ENCODE data around the gene EPB41L2.
"Not testable (repeated sequence)": the region's sequence is repeated elsewhere in the genome, so short reads cannot be mapped to it uniquely, and the experiment has no call there.

Gene EPB41L2

DNA sequence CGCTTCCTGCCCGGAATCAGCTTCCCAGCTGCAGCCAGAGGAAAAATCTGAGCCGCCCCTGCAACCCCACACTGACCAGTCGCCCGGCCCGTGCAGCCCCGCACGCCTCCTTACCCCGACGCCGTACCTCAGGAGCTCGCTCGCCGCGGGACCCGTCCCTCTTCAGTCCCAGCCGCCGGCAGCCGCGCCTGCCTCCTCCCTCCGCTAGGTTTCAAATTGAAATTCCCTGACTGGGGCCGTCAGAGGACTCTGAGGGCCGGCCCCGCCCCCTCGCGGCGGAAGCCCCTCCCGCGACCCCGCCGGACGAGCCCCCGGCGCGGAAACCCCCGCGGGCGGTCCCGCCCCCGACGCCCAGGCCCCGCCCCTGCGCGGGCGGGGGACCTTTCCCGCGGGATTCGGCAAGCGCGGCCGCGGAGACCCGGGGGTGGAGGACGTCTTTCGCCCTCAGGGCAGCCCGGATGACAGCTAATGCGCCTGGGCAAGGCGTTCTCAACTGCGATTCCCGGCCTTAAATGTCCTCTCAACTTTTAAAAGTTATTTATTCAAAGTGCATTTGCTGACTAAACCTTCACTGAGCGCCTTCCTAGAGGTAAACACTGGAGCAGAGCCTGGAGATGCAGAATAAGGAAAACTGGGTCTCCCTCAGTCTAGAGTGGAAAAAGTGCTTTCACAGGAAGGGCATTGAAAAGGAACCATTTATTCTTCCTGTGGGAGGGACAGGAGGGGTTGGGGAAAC, at the start of gene EPB41L2:
TSS of gene EPB41L2 (minus strand) at position 218 of the 736 bp plus-strand sequence. CDS start 106,760 bp downstream, outside the sequence.
- Histone ChIP-seq H3K4me3 (ENCODE audit: low read length in 2 of 2) (peak within 1 kb of the TSS; percentile 76 to 90), H3K27ac (ENCODE audit: low read depth in 2 of 2, low read length in 2 of 2) (peak within 1 kb of the TSS; percentile 80 to 81), H3K4me1 (ENCODE audit: control insufficient read depth in 2 of 2, insufficient read depth in 2 of 2, low read length in 2 of 2) (peaks cover 17 to 32% of the 10 kb centered on the region in 2 donors), H3K27me3 (ENCODE audit: control insufficient read depth in 2 of 2, insufficient read depth in 2 of 2, low read length in 2 of 2) (no peaks in the 10 kb centered on the region), H3K9ac (ENCODE audit: low read depth in 1 of 2, low read length in 2 of 2) (peak within 1 kb of the TSS; percentile 63 to 68), H3K36me3 (ENCODE audit: control insufficient read depth in 2 of 2, insufficient read depth in 2 of 2, low read length in 2 of 2) (no peaks in the 10 kb centered on the region), H3K9me3 (ENCODE audit: control insufficient read depth in 2 of 2, low read length in 2 of 2) (no peaks in the 10 kb centered on the region)

DNA sequence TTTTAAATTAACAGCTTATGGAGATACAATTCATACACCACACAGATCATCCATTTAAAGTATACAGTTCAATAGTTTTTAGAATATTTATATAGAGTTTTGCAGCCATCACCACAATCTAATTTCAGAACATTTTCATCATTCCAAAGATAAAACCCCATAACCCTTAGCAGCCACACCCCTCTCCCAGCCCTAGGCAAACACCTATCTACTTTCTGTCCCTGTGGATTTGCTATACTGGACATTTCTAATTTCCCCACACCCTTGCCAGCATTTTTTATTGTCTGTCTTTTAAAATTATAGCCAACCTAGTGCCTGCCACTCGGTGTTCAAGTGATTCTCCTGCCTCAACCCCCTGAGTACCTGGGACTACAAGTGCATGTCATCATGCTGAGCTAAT, 49.2 kb upstream of the EPB41L2 start:
- Histone ChIP-seq H3K36me3 (ENCODE audit: control insufficient read depth in 2 of 2, insufficient read depth in 2 of 2, low read length in 2 of 2) (no peaks in the 10 kb centered on the region), H3K4me3 (ENCODE audit: low read length in 2 of 2) (no peak overlapping the region), H3K4me1 (ENCODE audit: control insufficient read depth in 2 of 2, insufficient read depth in 2 of 2, low read length in 2 of 2) (peaks cover 0 to under 1% of the 10 kb centered on the region in 2 donors), H3K27ac (ENCODE audit: low read depth in 2 of 2, low read length in 2 of 2) (no peak overlapping the region), H3K9ac (ENCODE audit: low read depth in 1 of 2, low read length in 2 of 2) (no peak overlapping the region), H3K9me3 (ENCODE audit: control insufficient read depth in 2 of 2, low read length in 2 of 2) (no peaks in the 10 kb centered on the region), H3K27me3 (ENCODE audit: control insufficient read depth in 2 of 2, insufficient read depth in 2 of 2, low read length in 2 of 2) (no peaks in the 10 kb centered on the region)

GRCh38 chr6:131107151-131107550, 44.1 kb upstream of the EPB41L2 start:
- Histone ChIP-seq H3K27ac (ENCODE audit: low read depth in 2 of 2, low read length in 2 of 2) (no peak overlapping the region), H3K4me3 (ENCODE audit: low read length in 2 of 2) (no peak overlapping the region), H3K9me3 (ENCODE audit: control insufficient read depth in 2 of 2, low read length in 2 of 2) (no peaks in the 10 kb centered on the region), H3K27me3 (ENCODE audit: control insufficient read depth in 2 of 2, insufficient read depth in 2 of 2, low read length in 2 of 2) (no peaks in the 10 kb centered on the region), H3K4me1 (ENCODE audit: control insufficient read depth in 2 of 2, insufficient read depth in 2 of 2, low read length in 2 of 2) (peaks cover 3% of the 10 kb centered on the region in 2 donors), H3K36me3 (ENCODE audit: control insufficient read depth in 2 of 2, insufficient read depth in 2 of 2, low read length in 2 of 2) (no peaks in the 10 kb centered on the region), H3K9ac (ENCODE audit: low read depth in 1 of 2, low read length in 2 of 2) (no peak overlapping the region)

DNA sequence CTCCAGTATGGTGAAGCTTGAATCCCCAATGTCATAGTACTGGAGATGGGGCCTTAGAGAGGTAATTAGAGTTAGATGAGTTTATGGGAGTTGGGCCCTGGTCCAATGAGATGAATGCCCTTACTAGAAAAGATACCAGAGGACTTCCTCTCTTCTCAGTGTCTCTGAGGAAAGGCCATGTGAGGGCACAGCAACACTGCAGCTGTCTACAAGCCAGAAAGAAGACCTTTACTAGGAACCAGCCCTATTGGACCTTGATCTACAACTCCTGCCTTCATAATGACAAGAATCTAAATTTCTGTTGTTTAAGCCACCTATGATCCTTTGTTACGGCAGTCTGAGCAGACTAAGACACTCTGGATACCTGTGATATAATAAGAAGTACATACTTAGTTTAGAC, 40.9 kb upstream of the EPB41L2 start:
- no peak overlapping the region for H3K27ac ChIP-seq (ENCODE audit: low read depth in 2 of 2, low read length in 2 of 2)
- no peak overlapping the region for H3K4me3 ChIP-seq (ENCODE audit: low read length in 2 of 2)
- no peak overlapping the region for H3K9ac ChIP-seq (ENCODE audit: low read depth in 1 of 2, low read length in 2 of 2)
- no peaks in the 10 kb centered on the region for H3K36me3 ChIP-seq (ENCODE audit: control insufficient read depth in 2 of 2, insufficient read depth in 2 of 2, low read length in 2 of 2)
- no peaks in the 10 kb centered on the region for H3K9me3 ChIP-seq (ENCODE audit: control insufficient read depth in 2 of 2, low read length in 2 of 2)
- H3K4me1 ChIP-seq (ENCODE audit: control insufficient read depth in 2 of 2, insufficient read depth in 2 of 2, low read length in 2 of 2), result peaks cover 3% of the 10 kb centered on the region in 2 donors
- H3K27me3 ChIP-seq (ENCODE audit: control insufficient read depth in 2 of 2, insufficient read depth in 2 of 2, low read length in 2 of 2), result no peaks in the 10 kb centered on the region

GRCh38 chr6:131103296-131103695, 40.3 kb upstream of the EPB41L2 start:
- Histone ChIP-seq H3K27me3 (ENCODE audit: control insufficient read depth in 2 of 2, insufficient read depth in 2 of 2, low read length in 2 of 2) (no peaks in the 10 kb centered on the region), H3K4me1 (ENCODE audit: control insufficient read depth in 2 of 2, insufficient read depth in 2 of 2, low read length in 2 of 2) (peaks cover 3% of the 10 kb centered on the region in 2 donors), H3K9me3 (ENCODE audit: control insufficient read depth in 2 of 2, low read length in 2 of 2) (no peaks in the 10 kb centered on the region), H3K36me3 (ENCODE audit: control insufficient read depth in 2 of 2, insufficient read depth in 2 of 2, low read length in 2 of 2) (no peaks in the 10 kb centered on the region), H3K4me3 (ENCODE audit: low read length in 2 of 2) (no peak overlapping the region), H3K9ac (ENCODE audit: low read depth in 1 of 2, low read length in 2 of 2) (no peak overlapping the region), H3K27ac (ENCODE audit: low read depth in 2 of 2, low read length in 2 of 2) (no peak overlapping the region)

DNA sequence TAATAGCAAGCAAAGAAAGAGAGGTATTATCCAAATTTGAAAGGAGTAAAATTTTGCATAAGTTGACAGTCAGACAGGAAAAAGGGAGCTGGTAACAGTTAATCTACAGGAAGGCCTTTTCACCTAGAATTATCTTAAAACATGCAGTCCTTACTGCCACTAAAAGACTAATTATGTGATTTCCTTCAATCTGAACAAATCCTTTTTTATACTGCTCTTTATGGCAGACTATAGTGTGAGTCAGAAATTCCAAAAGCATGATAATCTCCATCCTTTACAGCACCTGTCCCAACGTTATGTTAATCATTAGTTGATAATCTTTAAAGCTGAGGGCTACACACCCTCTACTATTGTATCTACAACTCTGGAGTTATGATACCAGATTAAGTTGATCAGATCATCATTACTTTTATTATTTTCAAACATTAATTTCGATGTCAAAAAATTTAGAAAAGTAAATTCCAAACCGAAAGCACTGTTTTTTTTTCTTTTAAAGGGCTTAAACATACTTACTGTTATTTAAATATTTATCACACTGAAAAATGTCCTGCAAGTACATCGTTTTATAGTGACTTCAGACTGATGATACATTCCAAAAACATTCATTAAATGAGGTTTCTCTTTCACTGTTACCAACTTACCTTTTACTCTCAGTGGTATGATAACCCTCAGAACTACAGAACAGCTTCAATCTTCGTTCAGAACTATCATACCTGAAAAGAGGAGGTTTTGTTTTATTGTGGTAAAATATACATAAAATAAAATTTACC, 39.1 kb upstream of the EPB41L2 start:
- Histone ChIP-seq H3K9me3 (ENCODE audit: control insufficient read depth in 2 of 2, low read length in 2 of 2) (no peaks in the 10 kb centered on the region), H3K4me1 (ENCODE audit: control insufficient read depth in 2 of 2, insufficient read depth in 2 of 2, low read length in 2 of 2) (peaks cover under 1 to 3% of the 10 kb centered on the region in 2 donors), H3K4me3 (ENCODE audit: low read length in 2 of 2) (no peak overlapping the region), H3K36me3 (ENCODE audit: control insufficient read depth in 2 of 2, insufficient read depth in 2 of 2, low read length in 2 of 2) (no peaks in the 10 kb centered on the region), H3K9ac (ENCODE audit: low read depth in 1 of 2, low read length in 2 of 2) (no peak overlapping the region), H3K27me3 (ENCODE audit: control insufficient read depth in 2 of 2, insufficient read depth in 2 of 2, low read length in 2 of 2) (no peaks in the 10 kb centered on the region), H3K27ac (ENCODE audit: low read depth in 2 of 2, low read length in 2 of 2) (no peak overlapping the region)

GRCh38 chr6:131096786-131097185, 33.7 kb upstream of the EPB41L2 start:
- no peaks in the 10 kb centered on the region for H3K4me1 ChIP-seq (ENCODE audit: control insufficient read depth in 2 of 2, insufficient read depth in 2 of 2, low read length in 2 of 2)
- peaks cover 0 to 2% of the 10 kb centered on the region in 2 donors for H3K9me3 ChIP-seq (ENCODE audit: control insufficient read depth in 2 of 2, low read length in 2 of 2)
- H3K27me3 ChIP-seq (ENCODE audit: control insufficient read depth in 2 of 2, insufficient read depth in 2 of 2, low read length in 2 of 2), result no peaks in the 10 kb centered on the region
- no peaks in the 10 kb centered on the region for H3K36me3 ChIP-seq (ENCODE audit: control insufficient read depth in 2 of 2, insufficient read depth in 2 of 2, low read length in 2 of 2)
- no peak overlapping the region for H3K4me3 ChIP-seq (ENCODE audit: low read length in 2 of 2)
- H3K27ac ChIP-seq (ENCODE audit: low read depth in 2 of 2, low read length in 2 of 2), result no peak overlapping the region
- no peak overlapping the region for H3K9ac ChIP-seq (ENCODE audit: low read depth in 1 of 2, low read length in 2 of 2)

DNA sequence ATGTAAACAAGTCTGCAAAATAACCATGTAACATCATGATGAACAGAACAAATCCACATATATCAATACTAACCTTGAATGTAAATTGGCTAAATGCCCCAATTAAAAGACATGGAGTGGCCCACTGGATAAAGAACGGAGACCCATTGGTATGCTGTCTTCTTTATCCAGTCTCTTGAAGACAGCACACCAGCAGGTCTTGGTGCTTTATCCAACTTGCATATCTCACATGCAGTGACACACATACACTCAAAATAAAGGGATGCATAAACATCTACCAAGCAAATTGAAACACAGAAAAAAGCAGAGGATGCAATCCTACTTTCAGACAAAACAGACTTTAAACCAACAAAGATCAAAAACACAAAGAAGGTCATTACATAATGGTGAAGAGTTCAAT, 30.3 kb upstream of the EPB41L2 start:
- Histone ChIP-seq H3K27ac (ENCODE audit: low read depth in 2 of 2, low read length in 2 of 2) (no peak overlapping the region), H3K9me3 (ENCODE audit: control insufficient read depth in 2 of 2, low read length in 2 of 2) (peaks cover 0 to 2% of the 10 kb centered on the region in 2 donors), H3K36me3 (ENCODE audit: control insufficient read depth in 2 of 2, insufficient read depth in 2 of 2, low read length in 2 of 2) (no peaks in the 10 kb centered on the region), H3K9ac (ENCODE audit: low read depth in 1 of 2, low read length in 2 of 2) (no peak overlapping the region), H3K4me1 (ENCODE audit: control insufficient read depth in 2 of 2, insufficient read depth in 2 of 2, low read length in 2 of 2) (no peaks in the 10 kb centered on the region), H3K27me3 (ENCODE audit: control insufficient read depth in 2 of 2, insufficient read depth in 2 of 2, low read length in 2 of 2) (no peaks in the 10 kb centered on the region), H3K4me3 (ENCODE audit: low read length in 2 of 2) (no peak overlapping the region)

DNA sequence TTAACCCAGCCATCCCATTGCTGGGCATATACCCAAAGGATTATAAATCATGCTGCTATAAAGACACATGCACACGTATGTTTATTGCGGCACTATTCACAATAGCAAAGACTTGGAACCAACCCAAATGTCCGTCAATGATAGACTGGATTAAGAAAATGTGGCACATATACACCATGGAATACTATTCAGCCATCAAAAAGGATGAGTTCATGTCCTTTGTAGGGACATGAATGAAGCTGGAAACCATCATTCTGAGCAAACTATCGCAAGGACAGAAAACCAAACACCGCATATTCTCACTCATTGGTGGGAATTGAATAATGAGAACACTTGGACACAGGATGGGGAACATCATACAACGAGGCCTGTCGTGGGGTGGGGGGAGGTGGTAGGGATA, 28.9 kb upstream of the EPB41L2 start:
- H3K9ac ChIP-seq (ENCODE audit: low read depth in 1 of 2, low read length in 2 of 2); H3K27ac ChIP-seq (ENCODE audit: low read depth in 2 of 2, low read length in 2 of 2); H3K36me3 ChIP-seq (ENCODE audit: control insufficient read depth in 2 of 2, insufficient read depth in 2 of 2, low read length in 2 of 2): not testable (repeated sequence)

DNA sequence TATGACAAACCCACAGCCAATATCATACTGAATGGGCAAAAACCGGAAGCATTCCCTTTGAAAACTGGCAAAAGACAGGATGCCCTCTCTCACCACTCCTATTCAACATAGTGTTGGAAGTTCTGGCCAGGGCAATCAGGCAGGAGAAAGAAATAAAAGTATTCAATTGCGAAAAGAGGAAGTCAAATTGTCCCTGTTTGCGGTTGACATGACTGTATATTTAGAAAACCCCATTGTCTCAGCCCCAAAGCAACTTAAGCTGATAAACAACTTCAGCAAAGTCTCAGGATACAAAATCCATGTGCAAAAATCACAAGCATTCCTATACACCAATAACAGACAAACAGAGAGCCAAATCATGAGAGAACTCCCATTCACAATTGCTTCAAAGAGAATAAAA, 27.3 kb upstream of the EPB41L2 start:
- H3K4me3 ChIP-seq (ENCODE audit: low read length in 2 of 2); H3K27ac ChIP-seq (ENCODE audit: low read depth in 2 of 2, low read length in 2 of 2); H3K9ac ChIP-seq (ENCODE audit: low read depth in 1 of 2, low read length in 2 of 2); H3K27me3 ChIP-seq (ENCODE audit: control insufficient read depth in 2 of 2, insufficient read depth in 2 of 2, low read length in 2 of 2); H3K9me3 ChIP-seq (ENCODE audit: control insufficient read depth in 2 of 2, low read length in 2 of 2); H3K36me3 ChIP-seq (ENCODE audit: control insufficient read depth in 2 of 2, insufficient read depth in 2 of 2, low read length in 2 of 2); H3K4me1 ChIP-seq (ENCODE audit: control insufficient read depth in 2 of 2, insufficient read depth in 2 of 2, low read length in 2 of 2): not testable (repeated sequence)

More for the DNA sequence above, 28.9 kb upstream of the EPB41L2 start:
- not testable (repeated sequence) for H3K4me1 ChIP-seq (ENCODE audit: control insufficient read depth in 2 of 2, insufficient read depth in 2 of 2, low read length in 2 of 2); H3K27me3 ChIP-seq (ENCODE audit: control insufficient read depth in 2 of 2, insufficient read depth in 2 of 2, low read length in 2 of 2); H3K4me3 ChIP-seq (ENCODE audit: low read length in 2 of 2); H3K9me3 ChIP-seq (ENCODE audit: control insufficient read depth in 2 of 2, low read length in 2 of 2)

Measured in mucosa of rectum (tissue), 2 donors.